MG63 (cell line): Measurements from ENCODE around the gene TOX2. TPM values are rescaled to one million over a fixed set of nuclear protein-coding genes. Genes with fewer than 3 reads are reported as not detected.
"Not testable (repeated sequence)": the region's sequence is repeated elsewhere in the genome, so short reads cannot be mapped to it uniquely, and the experiment has no call there.

Experiments
- DNase-seq: peaks from one replicate; pipeline ENCODE4 v3.0.0-alpha.2; 2020
- H3K27me3 ChIP-seq: fragments of 250-450 bp; sonication (Bioruptor Pico); 2 replicates; pipeline ENCODE4 v1.5.1; 2020; ENCODE audit warnings: mild to moderate bottlenecking, moderate library complexity
- H3K36me3 ChIP-seq: fragments of 250-450 bp; sonication (Bioruptor Pico); 2 replicates; pipeline ENCODE4 v1.5.1; 2020; ENCODE audit warnings: mild to moderate bottlenecking, moderate library complexity
- H3K4me3 ChIP-seq: fragments of 250-450 bp; sonication (Bioruptor Pico); 2 replicates; pipeline ENCODE4 v1.5.1; 2020; ENCODE audit warnings: mild to moderate bottlenecking, moderate library complexity
- H3K9me3 ChIP-seq: fragments of 250-450 bp; sonication (Bioruptor Pico); 2 replicates; pipeline ENCODE4 v1.5.1; 2020; ENCODE audit warnings: mild to moderate bottlenecking, moderate library complexity
- total RNA-seq: library from RNA; depleted of rRNA; stranded (reverse); fragments of >200 nt; shearing (Covaris generic); gene quantifications from 2 replicates; pipeline ENCODE4 v1.2.3, GENCODE V29; 2014; ENCODE audit warnings: low replicate concordance

Gene TOX2
- total RNA-seq, 1 experiment from 2014 or later: 0.89 TPM

GRCh38 chr20:44032583-44033331 is 118.1 kb downstream of the TOX2 start:
- no peak for DNase-seq
- H3K4me3 ChIP-seq: no peak overlapping the region
- H3K27me3 ChIP-seq: peaks cover 3% of the 10 kb centered on the region
- no peaks in the 10 kb centered on the region for H3K36me3 ChIP-seq
- no peaks in the 10 kb centered on the region for H3K9me3 ChIP-seq

GRCh38 chr20:44033344-44033743 is 118.7 kb downstream of the TOX2 start:
- no peaks in the 10 kb centered on the region for H3K36me3 ChIP-seq
- H3K4me3 ChIP-seq: no peak overlapping the region
- no peak for DNase-seq
- peaks cover 3% of the 10 kb centered on the region for H3K27me3 ChIP-seq
- H3K9me3 ChIP-seq: no peaks in the 10 kb centered on the region

- Histone ChIP-seq H3K4me3 (no peak overlapping the region), H3K27me3 (peaks cover 3% of the 10 kb centered on the region), H3K36me3 (no peaks in the 10 kb centered on the region), H3K9me3 (no peaks in the 10 kb centered on the region)
- DNase-seq: no peak
Observed at GRCh38 chr20:44033873-44034272, 119.2 kb downstream of the TOX2 start.

- Histone ChIP-seq H3K36me3 (no peaks in the 10 kb centered on the region), H3K9me3 (no peaks in the 10 kb centered on the region), H3K27me3 (no peaks in the 10 kb centered on the region; the same call in 1 of the 2 replicates), H3K4me3 (no peak overlapping the region)
- DNase-seq: no peak
Observed at GRCh38 chr20:44034451-44034850, 119.8 kb downstream of the TOX2 start.

GRCh38 chr20:44034965-44035635 is 120.4 kb downstream of the TOX2 start:
- H3K27me3 ChIP-seq: no peaks in the 10 kb centered on the region; the same call in 1 of the 2 replicates
- no peak for DNase-seq

GRCh38 chr20:44035924-44036323 is 121.3 kb downstream of the TOX2 start:
- Histone ChIP-seq H3K4me3 (no peak overlapping the region), H3K27me3 (no peaks in the 10 kb centered on the region; the same call in 1 of the 2 replicates), H3K9me3 (no peaks in the 10 kb centered on the region), H3K36me3 (no peaks in the 10 kb centered on the region)
- DNase-seq: no peak

More at GRCh38 chr20:44034965-44035635, 120.4 kb downstream of the TOX2 start:
- Histone ChIP-seq H3K9me3 (no peaks in the 10 kb centered on the region), H3K36me3 (no peaks in the 10 kb centered on the region), H3K4me3 (no peak overlapping the region)

GRCh38 chr20:44036441-44036840 is 121.8 kb downstream of the TOX2 start:
- Histone ChIP-seq H3K27me3 (peaks cover under 1% of the 10 kb centered on the region), H3K36me3 (no peaks in the 10 kb centered on the region), H3K4me3 (no peak overlapping the region), H3K9me3 (no peaks in the 10 kb centered on the region)
- DNase-seq: no peak

- H3K9me3 ChIP-seq: no peaks in the 10 kb centered on the region
- no peak overlapping the region for H3K4me3 ChIP-seq
- H3K36me3 ChIP-seq: no peaks in the 10 kb centered on the region
- no peak for DNase-seq
- peaks cover 12% of the 10 kb centered on the region for H3K27me3 ChIP-seq
Observed at GRCh38 chr20:44038681-44039123, 124.0 kb downstream of the TOX2 start.

- no peak for DNase-seq
- Histone ChIP-seq H3K9me3 (no peaks in the 10 kb centered on the region), H3K4me3 (no peak overlapping the region), H3K36me3 (no peaks in the 10 kb centered on the region), H3K27me3 (peaks cover 14% of the 10 kb centered on the region)
Observed at GRCh38 chr20:44039147-44039546, 124.5 kb downstream of the TOX2 start.

GRCh38 chr20:44039741-44040140 is 125.1 kb downstream of the TOX2 start:
- H3K36me3 ChIP-seq: no peaks in the 10 kb centered on the region
- H3K4me3 ChIP-seq: no peak overlapping the region

GRCh38 chr20:44040202-44040915 is 125.7 kb downstream of the TOX2 start:
- Histone ChIP-seq H3K36me3 (no peaks in the 10 kb centered on the region), H3K4me3 (no peak overlapping the region), H3K9me3 (no peaks in the 10 kb centered on the region), H3K27me3 (peaks cover 19% of the 10 kb centered on the region)
- DNase-seq: no peak

More at GRCh38 chr20:44039741-44040140, 125.1 kb downstream of the TOX2 start:
- H3K9me3 ChIP-seq: no peaks in the 10 kb centered on the region
- DNase-seq: no peak
- peaks cover 14% of the 10 kb centered on the region for H3K27me3 ChIP-seq

- no peak for DNase-seq
- H3K36me3 ChIP-seq: no peaks in the 10 kb centered on the region
- H3K4me3 ChIP-seq: no peak overlapping the region
- H3K27me3 ChIP-seq: peaks cover 21% of the 10 kb centered on the region
- no peaks in the 10 kb centered on the region for H3K9me3 ChIP-seq
Observed at GRCh38 chr20:44041001-44041400, 126.3 kb downstream of the TOX2 start.

GRCh38 chr20:44044712-44045111 is 130.1 kb downstream of the TOX2 start:
- H3K9me3 ChIP-seq, H3K36me3 ChIP-seq, DNase-seq, H3K4me3 ChIP-seq: not testable (repeated sequence)
- H3K27me3 ChIP-seq: peaks cover 23% of the 10 kb centered on the region

GRCh38 chr20:44050327-44050726 is 135.7 kb downstream of the TOX2 start:
- no peak for DNase-seq
- Histone ChIP-seq H3K9me3 (no peaks in the 10 kb centered on the region), H3K4me3 (no peak overlapping the region), H3K36me3 (no peaks in the 10 kb centered on the region), H3K27me3 (peaks cover 4% of the 10 kb centered on the region)

- Histone ChIP-seq H3K27me3 (peaks cover 2% of the 10 kb centered on the region; the same call in 1 of the 2 replicates), H3K9me3 (no peaks in the 10 kb centered on the region), H3K36me3 (no peaks in the 10 kb centered on the region), H3K4me3 (no peak overlapping the region)
- DNase-seq: no peak
Observed at GRCh38 chr20:44050925-44051660, 136.4 kb downstream of the TOX2 start.

GRCh38 chr20:44051661-44052000 is 137.0 kb downstream of the TOX2 start:
- H3K27me3 ChIP-seq: peaks cover 2% of the 10 kb centered on the region; the same call in 1 of the 2 replicates
- H3K4me3 ChIP-seq: no peak overlapping the region
- no peaks in the 10 kb centered on the region; the same call in 1 of the 2 replicates for H3K9me3 ChIP-seq
- no peak for DNase-seq
- H3K36me3 ChIP-seq: no peaks in the 10 kb centered on the region
